Peyer's patch (tissue), 4 donors: ENCODE data around the gene ELMO1. TPM values are rescaled to one million over a fixed set of nuclear protein-coding genes. Genes with fewer than 3 reads are reported as not detected.

Experiments used
- DNase-seq, 3 donors: peaks; one replicate each; pipeline ENCODE4 v3.0.0-alpha.2; 2017 to 2019
- H3K27ac ChIP-seq, 4 donors: fragments of 200-600 bp; sonication (generic); one replicate each; pipeline ENCODE4 v1.5.1; 2016 to 2019
- H3K27me3 ChIP-seq, 2 donors: fragments of 200-600 bp; sonication (generic); one replicate each; pipeline ENCODE4 v1.5.1; 2019
- H3K36me3 ChIP-seq, 3 donors: fragments of 200-600 bp; sonication (generic); one replicate each; pipeline ENCODE4 v1.5.1; 2016 to 2019
- H3K4me1 ChIP-seq, 4 donors: fragments of 200-600 bp; sonication (generic); one replicate each; pipeline ENCODE4 v1.5.1; 2016 to 2019
- H3K4me3 ChIP-seq, 4 donors: fragments of 200-600 bp; sonication (generic); 1 replicate in 3 of 4; 2 replicates in 1 of 4; pipeline ENCODE4 v1.5.1; 2016 to 2019; ENCODE audit warnings: mild to moderate bottlenecking in 1 of 4
- H3K9me3 ChIP-seq, 4 donors: fragments of 200-600 bp; sonication (generic); one replicate each; pipeline ENCODE4 v1.5.1; 2016 to 2019; ENCODE audit warnings: mild to moderate bottlenecking in 1 of 4
- POLR2A ChIP-seq, 2 donors: fragments of 450-650 bp; IDR thresholded peaks; one replicate each; pipeline ENCODE4 v1.5.1; 2017; ENCODE audit warnings: antibody characterized with exemption in 2 of 2, mild to moderate bottlenecking in 2 of 2, moderate library complexity in 2 of 2
- total RNA-seq, 4 donors: library from RNA; depleted of rRNA; stranded (reverse); fragments of >200 nt; gene quantifications; one replicate each; pipeline ENCODE4 v1.1.0, GENCODE V29; 2016
- TF ChIP-seq, protein P1 (sequence below), 6 experiments: fragments of 450-650 bp in 4 of 6; fragments of 200-600 bp in 2 of 6; sonication (generic) in 1 of 6; IDR thresholded peaks; one replicate each; pipeline ENCODE4 v1.5.1; 2017 to 2019; ENCODE audit warnings: antibody characterized with exemption in 6 of 6, mild to moderate bottlenecking in 3 of 6, moderate library complexity in 1 of 6

ELMO1 gene
- total RNA-seq, 4 donors from 2014 or later, result 43.1 to 381 (median 72.2) TPM

DNA sequence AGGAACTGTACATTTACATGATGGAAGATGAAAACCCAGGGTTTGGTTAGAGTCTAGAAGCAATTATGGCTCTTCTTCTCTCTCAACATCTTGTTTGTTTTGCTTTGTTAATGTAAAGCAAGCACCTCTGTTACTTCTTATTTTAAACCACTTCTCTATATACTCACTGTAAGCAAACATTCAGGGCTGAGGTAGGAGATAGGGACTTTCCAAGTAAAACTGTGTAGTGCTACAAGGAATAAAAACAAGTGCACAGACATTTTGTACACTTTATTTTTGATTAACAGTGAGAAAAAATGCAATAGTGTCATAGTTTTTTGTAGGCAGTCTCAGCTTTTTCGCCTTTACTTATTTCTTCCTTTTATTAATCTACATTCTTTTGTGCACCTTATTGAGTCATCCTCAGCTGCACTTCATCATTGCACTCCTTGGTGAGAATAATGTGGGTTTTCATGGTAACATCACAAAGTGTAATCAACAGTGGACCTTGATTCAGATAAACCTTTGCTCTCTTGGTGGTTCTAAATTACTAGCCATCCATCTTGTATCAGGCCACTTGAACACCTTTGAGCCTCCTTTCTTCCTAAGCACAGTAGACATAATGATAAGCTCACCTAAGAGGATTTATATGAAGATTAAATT, 52.9 kb downstream of the ELMO1 start:
- DNase-seq, result no peak
- H3K36me3 ChIP-seq, result no peaks in the 10 kb centered on the region
- TF ChIP-seq POLR2A (IDR thresholded peaks at IDR 0.05), result no peak
- TF ChIP-seq, protein P1, sequence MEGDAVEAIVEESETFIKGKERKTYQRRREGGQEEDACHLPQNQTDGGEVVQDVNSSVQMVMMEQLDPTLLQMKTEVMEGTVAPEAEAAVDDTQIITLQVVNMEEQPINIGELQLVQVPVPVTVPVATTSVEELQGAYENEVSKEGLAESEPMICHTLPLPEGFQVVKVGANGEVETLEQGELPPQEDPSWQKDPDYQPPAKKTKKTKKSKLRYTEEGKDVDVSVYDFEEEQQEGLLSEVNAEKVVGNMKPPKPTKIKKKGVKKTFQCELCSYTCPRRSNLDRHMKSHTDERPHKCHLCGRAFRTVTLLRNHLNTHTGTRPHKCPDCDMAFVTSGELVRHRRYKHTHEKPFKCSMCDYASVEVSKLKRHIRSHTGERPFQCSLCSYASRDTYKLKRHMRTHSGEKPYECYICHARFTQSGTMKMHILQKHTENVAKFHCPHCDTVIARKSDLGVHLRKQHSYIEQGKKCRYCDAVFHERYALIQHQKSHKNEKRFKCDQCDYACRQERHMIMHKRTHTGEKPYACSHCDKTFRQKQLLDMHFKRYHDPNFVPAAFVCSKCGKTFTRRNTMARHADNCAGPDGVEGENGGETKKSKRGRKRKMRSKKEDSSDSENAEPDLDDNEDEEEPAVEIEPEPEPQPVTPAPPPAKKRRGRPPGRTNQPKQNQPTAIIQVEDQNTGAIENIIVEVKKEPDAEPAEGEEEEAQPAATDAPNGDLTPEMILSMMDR (IDR thresholded peaks at IDR 0.05), result no peak
- no peaks in the 10 kb centered on the region for H3K9me3 ChIP-seq
- no peaks in the 10 kb centered on the region for H3K27me3 ChIP-seq
- peak overlapping the region in 1 of 4 donors; percentile 42 for H3K27ac ChIP-seq
- H3K4me1 ChIP-seq, result peaks cover 0 to 22% (median 7%) of the 10 kb centered on the region in 4 donors
- no peak overlapping the region for H3K4me3 ChIP-seq

DNA sequence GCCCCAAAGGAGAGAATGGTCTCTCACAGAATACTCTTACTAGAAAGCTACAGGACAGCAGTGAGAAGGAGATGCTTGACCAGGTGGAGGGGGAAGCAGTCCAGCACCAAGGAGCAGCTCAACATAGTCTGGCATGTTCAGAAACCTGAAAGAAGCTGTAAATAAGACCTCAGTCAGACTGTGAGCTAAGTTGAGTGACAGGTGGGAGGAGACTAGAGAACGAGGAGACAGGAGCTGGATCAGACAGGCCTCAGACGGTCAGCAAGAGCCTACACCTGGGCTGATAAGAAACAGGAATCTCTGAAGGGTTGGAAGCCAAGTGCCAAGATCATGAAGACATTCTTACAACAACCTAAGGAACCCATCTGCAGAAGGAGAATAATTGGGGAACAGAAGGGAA, 54.5 kb downstream of the ELMO1 start:
- H3K4me1 ChIP-seq, result peaks cover 0 to 27% (median 7%) of the 10 kb centered on the region in 4 donors
- H3K4me3 ChIP-seq, result no peak overlapping the region
- no peaks in the 10 kb centered on the region for H3K27me3 ChIP-seq
- no peaks in the 10 kb centered on the region for H3K36me3 ChIP-seq
- H3K9me3 ChIP-seq, result no peaks in the 10 kb centered on the region
- DNase-seq, result no peak
- H3K27ac ChIP-seq, result no peak overlapping the region
- TF ChIP-seq, protein P1 (IDR thresholded peaks at IDR 0.05), result no peak
- TF ChIP-seq POLR2A (IDR thresholded peaks at IDR 0.05), result no peak

DNA sequence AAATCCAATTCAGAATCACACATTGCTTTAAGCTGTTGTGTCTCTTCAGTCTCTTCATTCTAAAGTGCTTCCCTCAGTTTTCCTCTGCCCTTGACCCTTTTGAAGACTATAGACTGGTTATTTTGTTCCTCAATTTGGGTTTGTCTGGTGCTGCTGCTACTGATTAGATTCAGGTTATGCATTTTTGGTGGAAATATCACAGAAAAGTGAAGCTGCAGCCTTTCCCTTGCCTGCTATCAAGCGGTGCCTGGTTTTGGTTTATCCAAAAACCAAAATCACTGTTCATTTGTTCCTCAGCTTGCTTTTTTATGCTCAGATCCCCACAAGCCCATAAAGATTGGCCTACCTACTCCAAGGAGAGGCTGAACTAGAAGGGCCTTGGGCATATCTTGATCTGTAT, 55.2 kb downstream of the ELMO1 start:
- H3K27ac ChIP-seq, result no peak overlapping the region
- no peaks in the 10 kb centered on the region for H3K36me3 ChIP-seq
- H3K4me3 ChIP-seq, result no peak overlapping the region
- no peak for DNase-seq
- no peaks in the 10 kb centered on the region for H3K9me3 ChIP-seq
- H3K4me1 ChIP-seq, result peaks cover 0 to 27% (median 7%) of the 10 kb centered on the region in 4 donors
- no peaks in the 10 kb centered on the region for H3K27me3 ChIP-seq
- TF ChIP-seq, protein P1 (IDR thresholded peaks at IDR 0.05), result no peak
- TF ChIP-seq POLR2A (IDR thresholded peaks at IDR 0.05), result no peak

DNA sequence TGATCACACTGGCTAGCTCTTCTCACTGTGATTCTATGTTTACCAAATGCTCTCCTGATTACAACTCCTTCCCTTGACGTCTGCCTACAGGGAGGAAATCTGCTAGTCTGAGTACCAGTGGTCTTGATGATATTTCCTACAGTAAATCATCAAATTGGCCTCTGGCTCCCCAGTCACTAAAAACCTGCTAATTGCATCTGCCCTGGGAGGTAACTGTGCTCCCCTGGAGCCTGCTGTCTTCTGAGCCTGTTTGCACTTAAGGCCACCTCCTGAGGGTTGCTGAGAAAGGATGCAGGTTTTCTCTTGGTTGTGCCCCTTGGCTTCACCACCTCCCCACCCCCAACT, 56.0 kb downstream of the ELMO1 start:
- Histone ChIP-seq H3K4me1 (peaks cover 0 to 27% (median 7%) of the 10 kb centered on the region in 4 donors), H3K9me3 (no peaks in the 10 kb centered on the region), H3K36me3 (no peaks in the 10 kb centered on the region), H3K4me3 (no peak overlapping the region), H3K27ac (peak overlapping the region in 3 of 4 donors; percentile 26 to 43 (median 35)), H3K27me3 (no peaks in the 10 kb centered on the region)
- TF ChIP-seq, protein P1 (IDR thresholded peaks at IDR 0.05), result no peak
- TF ChIP-seq POLR2A (IDR thresholded peaks at IDR 0.05), result no peak
- DNase-seq, result no peak

DNA sequence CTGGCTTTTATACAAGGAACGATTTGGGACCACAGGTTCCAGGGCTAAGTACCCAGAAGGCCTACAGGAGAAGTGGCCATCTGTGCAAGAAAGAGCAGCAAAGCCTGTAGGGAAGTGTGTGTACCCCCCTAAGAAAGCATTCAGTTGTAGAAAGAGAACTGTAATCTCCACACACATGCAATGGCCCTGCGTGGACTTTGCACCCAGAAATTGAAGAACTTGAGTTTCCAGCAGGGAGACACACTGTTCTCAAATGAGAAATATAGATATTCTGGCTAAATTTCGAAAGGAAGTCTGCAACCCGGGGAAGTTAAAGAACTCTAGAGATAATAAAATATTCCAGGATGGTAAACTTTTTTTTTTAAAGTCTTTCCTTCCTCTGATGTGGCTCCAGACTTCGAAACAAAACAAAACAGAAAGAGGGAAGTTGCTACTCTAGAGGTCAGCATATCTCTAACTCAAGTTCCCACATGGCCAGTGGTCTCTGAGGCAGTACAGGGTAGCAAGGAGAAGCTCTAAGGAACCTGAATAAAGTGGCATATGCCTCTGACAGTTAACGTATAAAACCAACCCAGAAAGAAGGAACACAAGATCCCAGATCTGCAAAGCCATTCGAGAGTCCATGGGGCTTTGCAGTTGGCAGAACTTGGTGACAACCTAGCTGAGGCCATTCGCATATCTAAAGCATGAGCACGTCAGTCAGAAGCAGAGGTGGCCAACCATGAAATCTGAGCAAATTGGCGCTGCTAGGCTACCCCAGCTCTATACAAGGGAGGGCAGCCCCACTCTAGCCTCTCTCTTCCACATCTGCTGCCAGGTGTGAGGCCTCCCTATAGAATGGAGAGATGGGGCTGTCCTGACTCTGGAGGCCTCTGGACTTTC, 56.6 kb downstream of the ELMO1 start:
- Histone ChIP-seq H3K27ac (peak overlapping the region in 3 of 4 donors; percentile 26 to 43 (median 35)), H3K36me3 (no peaks in the 10 kb centered on the region), H3K27me3 (no peaks in the 10 kb centered on the region), H3K4me3 (no peak overlapping the region), H3K9me3 (no peaks in the 10 kb centered on the region), H3K4me1 (peaks cover 0 to 27% (median 7%) of the 10 kb centered on the region in 4 donors)
- DNase-seq, result peak in 1 of 3 donors; percentile 48
- TF ChIP-seq, protein P1 (IDR thresholded peaks at IDR 0.05), result no peak
- TF ChIP-seq POLR2A (IDR thresholded peaks at IDR 0.05), result no peak
